ENCODE measurements around the gene TRIL.

TRIL gene

GRCh38 chr7:28988091-28988490 is 30.0 kb upstream of the TRIL start:
- no peaks in the 10 kb centered on the region for H3K4me1 Mint-ChIP-seq
- H3K4me3 Mint-ChIP-seq, result no peak overlapping the region
- no peak for ATAC-seq
- peaks cover 39% of the 10 kb centered on the region for H3K27me3 Mint-ChIP-seq
- H3K27ac Mint-ChIP-seq, result no peak overlapping the region
- H3K9me3 Mint-ChIP-seq, result no peaks in the 10 kb centered on the region
- H3K36me3 Mint-ChIP-seq, result no peaks in the 10 kb centered on the region

- no peak for ATAC-seq
- Mint-ChIP-seq H3K27ac (no peak overlapping the region), H3K9me3 (no peaks in the 10 kb centered on the region), H3K4me1 (no peaks in the 10 kb centered on the region), H3K36me3 (no peaks in the 10 kb centered on the region), H3K27me3 (peaks cover 33% of the 10 kb centered on the region), H3K4me3 (no peak overlapping the region)
Measured at GRCh38 chr7:28986765-28987110, 28.6 kb upstream of the TRIL start.

GRCh38 chr7:28986028-28986764 is 28.1 kb upstream of the TRIL start:
- H3K9me3 Mint-ChIP-seq, result no peaks in the 10 kb centered on the region
- H3K4me1 Mint-ChIP-seq, result no peaks in the 10 kb centered on the region
- no peak overlapping the region for H3K4me3 Mint-ChIP-seq
- no peaks in the 10 kb centered on the region for H3K36me3 Mint-ChIP-seq
- H3K27ac Mint-ChIP-seq, result no peak overlapping the region
- H3K27me3 Mint-ChIP-seq, result peaks cover 35% of the 10 kb centered on the region
- no peak for ATAC-seq

GRCh38 chr7:28984631-28985030 is 26.5 kb upstream of the TRIL start:
- ATAC-seq, result no peak
- Mint-ChIP-seq H3K36me3 (no peaks in the 10 kb centered on the region), H3K4me3 (no peak overlapping the region), H3K27ac (no peak overlapping the region), H3K9me3 (no peaks in the 10 kb centered on the region), H3K27me3 (peaks cover 51% of the 10 kb centered on the region), H3K4me1 (no peaks in the 10 kb centered on the region)

GRCh38 chr7:28984217-28984616 is 26.1 kb upstream of the TRIL start:
- no peaks in the 10 kb centered on the region for H3K9me3 Mint-ChIP-seq
- no peaks in the 10 kb centered on the region for H3K36me3 Mint-ChIP-seq
- peaks cover 54% of the 10 kb centered on the region for H3K27me3 Mint-ChIP-seq
- no peak overlapping the region for H3K27ac Mint-ChIP-seq
- no peak for ATAC-seq
- H3K4me1 Mint-ChIP-seq, result no peaks in the 10 kb centered on the region
- no peak overlapping the region for H3K4me3 Mint-ChIP-seq

- no peaks in the 10 kb centered on the region for H3K36me3 Mint-ChIP-seq
- no peak overlapping the region for H3K27ac Mint-ChIP-seq
- no peaks in the 10 kb centered on the region for H3K9me3 Mint-ChIP-seq
- H3K4me1 Mint-ChIP-seq, result no peaks in the 10 kb centered on the region
- peaks cover 50% of the 10 kb centered on the region for H3K27me3 Mint-ChIP-seq
- ATAC-seq, result no peak
- H3K4me3 Mint-ChIP-seq, result no peak overlapping the region
Measured at GRCh38 chr7:28983396-28984190, 25.5 kb upstream of the TRIL start.

- H3K27ac Mint-ChIP-seq, result no peak overlapping the region
Measured at GRCh38 chr7:28981161-28981465, 23.0 kb upstream of the TRIL start.

GRCh38 chr7:28980451-28981160 is 22.5 kb upstream of the TRIL start:
- H3K9me3 Mint-ChIP-seq, result no peaks in the 10 kb centered on the region
- no peaks in the 10 kb centered on the region for H3K4me1 Mint-ChIP-seq
- H3K27ac Mint-ChIP-seq, result no peak overlapping the region
- H3K27me3 Mint-ChIP-seq, result peaks cover 23% of the 10 kb centered on the region
- ATAC-seq, result no peak
- H3K4me3 Mint-ChIP-seq, result no peak overlapping the region
- H3K36me3 Mint-ChIP-seq, result no peaks in the 10 kb centered on the region

More at GRCh38 chr7:28981161-28981465, 23.0 kb upstream of the TRIL start:
- ATAC-seq, result no peak
- Mint-ChIP-seq H3K27me3 (peaks cover 28% of the 10 kb centered on the region), H3K4me3 (no peak overlapping the region), H3K36me3 (no peaks in the 10 kb centered on the region), H3K4me1 (no peaks in the 10 kb centered on the region), H3K9me3 (no peaks in the 10 kb centered on the region)

- H3K4me3 Mint-ChIP-seq, result no peak overlapping the region
- no peaks in the 10 kb centered on the region for H3K36me3 Mint-ChIP-seq
- H3K27ac Mint-ChIP-seq, result no peak overlapping the region
- peaks cover 23% of the 10 kb centered on the region for H3K27me3 Mint-ChIP-seq
- ATAC-seq, result no peak
- no peaks in the 10 kb centered on the region for H3K9me3 Mint-ChIP-seq
- no peaks in the 10 kb centered on the region for H3K4me1 Mint-ChIP-seq
Measured at GRCh38 chr7:28979776-28980175, 21.6 kb upstream of the TRIL start.

- no peak for ATAC-seq
- no peaks in the 10 kb centered on the region for H3K4me1 Mint-ChIP-seq
- H3K27ac Mint-ChIP-seq, result no peak overlapping the region
Measured at GRCh38 chr7:28977881-28978280, 19.8 kb upstream of the TRIL start.

GRCh38 chr7:28976022-28976421 is 17.9 kb upstream of the TRIL start:
- Mint-ChIP-seq H3K4me3 (no peak overlapping the region), H3K36me3 (no peaks in the 10 kb centered on the region), H3K4me1 (no peaks in the 10 kb centered on the region), H3K9me3 (peaks cover 16% of the 10 kb centered on the region), H3K27ac (no peak overlapping the region), H3K27me3 (peaks cover 20% of the 10 kb centered on the region)
- ATAC-seq, result no peak

More at GRCh38 chr7:28977881-28978280, 19.8 kb upstream of the TRIL start:
- peaks cover 10% of the 10 kb centered on the region for H3K9me3 Mint-ChIP-seq
- H3K36me3 Mint-ChIP-seq, result no peaks in the 10 kb centered on the region
- peaks cover 23% of the 10 kb centered on the region for H3K27me3 Mint-ChIP-seq
- H3K4me3 Mint-ChIP-seq, result no peak overlapping the region

GRCh38 chr7:28973591-28973990 is 15.5 kb upstream of the TRIL start:
- no peak overlapping the region for H3K27ac Mint-ChIP-seq
- no peaks in the 10 kb centered on the region for H3K36me3 Mint-ChIP-seq
- ATAC-seq, result no peak
- H3K4me1 Mint-ChIP-seq, result no peaks in the 10 kb centered on the region
- peaks cover 22% of the 10 kb centered on the region for H3K9me3 Mint-ChIP-seq
- no peak overlapping the region for H3K4me3 Mint-ChIP-seq
- H3K27me3 Mint-ChIP-seq, result peaks cover 2% of the 10 kb centered on the region

GRCh38 chr7:28964056-28964455 is 5.9 kb upstream of the TRIL start:
- Mint-ChIP-seq H3K36me3 (no peaks in the 10 kb centered on the region), H3K27me3 (peaks cover 22% of the 10 kb centered on the region), H3K4me3 (no peak overlapping the region), H3K27ac (no peak overlapping the region), H3K9me3 (no peaks in the 10 kb centered on the region), H3K4me1 (no peaks in the 10 kb centered on the region)
- no peak for ATAC-seq

- H3K9me3 Mint-ChIP-seq, result no peaks in the 10 kb centered on the region
- H3K4me1 Mint-ChIP-seq, result peaks cover 8% of the 10 kb centered on the region
- H3K27ac Mint-ChIP-seq, result no peak overlapping the region
- H3K36me3 Mint-ChIP-seq, result no peaks in the 10 kb centered on the region
- peaks cover 35% of the 10 kb centered on the region for H3K27me3 Mint-ChIP-seq
- no peak for ATAC-seq
- no peak overlapping the region for H3K4me3 Mint-ChIP-seq
Measured at GRCh38 chr7:28961972-28962371, 3.8 kb upstream of the TRIL start.

- H3K4me1 Mint-ChIP-seq, result peaks cover 13% of the 10 kb centered on the region
- peaks cover 46% of the 10 kb centered on the region for H3K27me3 Mint-ChIP-seq
Measured at GRCh38 chr7:28960071-28960840, 2.1 kb upstream of the TRIL start.

More at GRCh38 chr7:28960071-28960840, 2.1 kb upstream of the TRIL start:
- Mint-ChIP-seq H3K4me3 (no peak overlapping the region), H3K36me3 (no peaks in the 10 kb centered on the region), H3K27ac (no peak overlapping the region), H3K9me3 (no peaks in the 10 kb centered on the region)
- ATAC-seq, result no peak

Measured in stimulated activated memory B cell treated with anti-CD40 and anti-IgM and Interleukin-4, amounts not matched to agents 10 μg/mL and 1 μg/mL and 100 μg/mL, for 72 hours (primary cell).